Stimulated activated CD8-positive, alpha-beta memory T cell treated with anti-CD3 and anti-CD28 coated beads, Interleukin-15, amount 100 ng/mL, for 48 hours (primary cell): Measurements from ENCODE around the gene STYXL1.
"Not testable (repeated sequence)": the region's sequence is repeated elsewhere in the genome, so short reads cannot be mapped to it uniquely, and the experiment has no call there.

Experiments used
- DNase-seq, 2 donors: peaks; one replicate each; pipeline ENCODE4 v3.0.0-alpha.2; 2020; ENCODE audit warnings: low read depth in 2 of 2

STYXL1 gene, protein sequence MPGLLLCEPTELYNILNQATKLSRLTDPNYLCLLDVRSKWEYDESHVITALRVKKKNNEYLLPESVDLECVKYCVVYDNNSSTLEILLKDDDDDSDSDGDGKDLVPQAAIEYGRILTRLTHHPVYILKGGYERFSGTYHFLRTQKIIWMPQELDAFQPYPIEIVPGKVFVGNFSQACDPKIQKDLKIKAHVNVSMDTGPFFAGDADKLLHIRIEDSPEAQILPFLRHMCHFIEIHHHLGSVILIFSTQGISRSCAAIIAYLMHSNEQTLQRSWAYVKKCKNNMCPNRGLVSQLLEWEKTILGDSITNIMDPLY

DNA sequence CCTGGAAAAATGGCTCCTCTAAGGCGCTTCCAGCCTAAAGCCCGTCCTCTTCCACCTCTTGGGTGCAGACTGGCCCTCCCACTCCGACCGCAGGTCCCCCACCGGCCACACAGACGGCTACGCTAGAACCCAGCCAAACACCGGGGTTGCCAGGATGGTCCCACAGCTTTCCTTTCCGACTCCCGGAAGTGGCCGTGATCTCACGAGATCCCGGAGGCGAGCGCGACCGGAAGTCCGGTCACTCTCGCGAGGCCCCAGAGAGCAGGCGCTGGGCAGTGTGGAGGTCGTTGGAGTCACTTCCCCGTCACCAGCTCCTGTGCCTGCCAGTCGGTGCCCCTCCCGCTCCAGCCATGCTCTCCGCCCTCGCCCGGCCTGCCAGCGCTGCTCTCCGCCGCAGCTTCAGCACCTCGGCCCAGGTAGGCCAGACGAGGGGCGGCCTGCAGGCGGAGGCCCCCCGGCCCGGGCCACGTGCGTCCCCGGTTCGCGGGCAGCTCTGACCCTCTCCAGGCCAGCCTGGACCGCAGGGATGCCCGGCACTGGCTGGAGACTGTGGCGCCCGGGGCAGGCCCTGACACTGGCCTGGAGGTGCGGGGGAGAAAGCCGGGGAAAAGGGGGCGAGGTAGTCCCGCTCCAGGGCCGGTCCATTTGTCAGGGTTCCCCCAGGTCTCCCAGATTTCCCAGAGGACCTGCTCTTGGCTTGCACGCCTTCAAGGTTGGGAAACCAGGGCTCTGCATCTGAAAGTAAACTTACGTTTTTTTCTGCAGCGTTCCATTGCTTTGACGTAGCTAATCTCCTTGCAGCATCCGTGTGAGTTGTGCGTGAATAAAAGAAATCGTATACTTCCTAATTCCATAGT lies at the start of gene STYXL1, which contains the start of gene MDH2:
Gene STYXL1, minus strand, starts transcription at position 190 of the 857 bp plus-strand sequence. CDS start 17,477 bp downstream, outside the sequence.
Gene MDH2, plus strand, starts transcription at position 296 of the 857 bp plus-strand sequence. Its CDS starts 55 bp downstream, at position 351.
- peak; percentile 87 to 93 for DNase-seq

DNA sequence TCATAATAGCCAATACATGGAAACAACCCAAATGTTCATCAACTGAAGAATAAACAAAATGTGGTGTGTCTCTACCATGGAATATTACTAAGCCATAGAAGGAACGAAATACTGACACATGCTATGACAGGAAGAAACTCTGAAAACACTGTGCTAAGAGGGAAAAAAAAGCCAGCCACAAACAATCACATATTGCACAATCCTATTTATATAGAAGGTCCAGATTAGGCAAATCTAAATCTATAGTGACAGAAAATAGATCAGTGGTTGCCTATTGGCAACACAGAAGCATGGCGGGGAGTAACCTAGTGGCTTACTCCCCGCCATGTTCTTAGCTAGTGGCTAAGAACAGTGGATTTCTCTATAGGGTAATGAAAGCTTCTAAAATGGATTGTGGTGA lies 48.1 kb upstream of the STYXL1 start:
- no peak for DNase-seq

DNA sequence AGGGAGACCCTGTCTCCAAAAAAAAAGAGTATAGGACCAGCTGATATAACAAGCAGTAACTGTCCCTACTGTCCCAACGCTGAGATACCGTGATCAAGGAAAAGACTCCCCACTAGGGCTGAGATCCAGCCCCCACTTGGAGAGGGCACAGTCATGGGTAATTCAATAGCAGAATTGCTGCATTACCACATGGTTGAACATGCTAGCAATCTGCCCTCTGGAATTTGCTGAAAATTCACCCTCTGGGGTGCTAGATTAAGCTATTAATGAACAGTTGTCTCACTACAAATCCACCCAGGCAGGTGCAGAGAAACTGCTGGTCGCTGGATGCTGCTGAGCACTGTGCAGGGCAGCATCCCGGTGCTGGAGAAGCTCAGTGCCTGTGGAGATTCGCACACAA lies 46.5 kb upstream of the STYXL1 start:
- DNase-seq, result not testable (repeated sequence)

DNA sequence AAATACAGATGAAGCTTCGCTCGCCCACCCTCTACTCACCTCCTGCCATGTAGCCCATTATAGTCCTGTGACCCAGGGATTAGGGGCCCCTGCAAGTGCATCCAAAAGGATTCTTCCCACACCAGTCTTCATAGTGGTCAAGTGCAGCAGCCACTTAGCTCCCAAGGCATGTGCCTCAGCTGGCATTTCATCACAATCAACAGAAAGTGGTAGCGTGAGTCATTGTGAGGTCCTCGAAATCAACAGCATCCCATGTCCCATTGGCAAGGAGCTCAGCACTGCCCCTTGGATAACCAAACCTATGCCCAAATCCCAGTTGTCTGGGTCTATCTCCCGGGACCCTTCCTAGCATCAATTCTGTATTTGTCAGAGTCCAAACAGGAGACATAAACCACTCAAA lies 45.7 kb upstream of the STYXL1 start:
- not testable (repeated sequence) for DNase-seq

DNA sequence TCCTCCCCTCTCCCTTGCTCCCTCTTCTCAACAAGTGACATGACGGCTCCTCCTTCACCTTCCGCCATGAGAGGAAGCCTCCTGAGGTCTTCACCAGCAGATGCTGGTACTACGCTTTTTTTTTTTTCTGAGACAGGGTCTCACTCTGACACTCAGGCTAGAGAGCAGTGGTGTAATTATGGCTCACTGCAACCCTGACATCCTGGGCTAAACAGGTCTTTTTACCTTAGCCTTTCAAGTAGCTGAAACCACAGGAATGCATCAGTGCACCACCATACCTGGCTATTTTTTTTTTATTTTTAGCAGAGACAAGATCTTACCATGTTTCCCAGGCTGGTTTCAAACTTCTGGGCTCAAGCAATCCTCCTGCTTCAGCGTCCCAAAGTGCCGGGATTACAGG lies 43.7 kb upstream of the STYXL1 start:
- no peak for DNase-seq

DNA sequence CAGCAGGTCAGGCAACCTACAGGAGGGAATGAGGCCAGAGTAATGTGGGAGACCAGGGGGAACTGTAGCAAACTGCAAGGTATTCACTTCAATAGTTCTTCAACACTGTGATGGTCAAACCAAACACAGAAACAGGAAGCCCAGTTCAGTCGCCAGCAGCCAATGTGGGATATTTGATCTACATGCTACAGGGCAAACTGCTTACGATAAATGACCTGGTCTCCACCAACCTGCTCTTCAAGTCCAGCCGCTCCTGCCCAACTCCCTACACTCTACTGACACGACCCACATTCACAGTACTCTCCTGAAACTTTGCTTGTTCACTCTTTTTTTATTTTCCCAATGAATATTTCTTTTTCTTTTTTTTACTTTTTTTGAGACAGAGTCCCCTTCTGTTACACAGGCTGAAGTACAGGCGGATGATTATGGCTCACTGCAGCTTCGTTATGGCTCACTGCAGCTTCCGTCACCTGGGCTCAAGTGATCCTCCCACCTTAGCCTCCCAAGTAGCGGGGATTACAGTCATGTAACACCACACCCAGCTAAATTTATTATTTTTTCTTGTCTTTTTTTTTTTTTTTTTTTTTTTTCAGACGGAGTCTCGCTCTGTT lies 42.2 kb upstream of the STYXL1 start:
- no peak for DNase-seq

DNA sequence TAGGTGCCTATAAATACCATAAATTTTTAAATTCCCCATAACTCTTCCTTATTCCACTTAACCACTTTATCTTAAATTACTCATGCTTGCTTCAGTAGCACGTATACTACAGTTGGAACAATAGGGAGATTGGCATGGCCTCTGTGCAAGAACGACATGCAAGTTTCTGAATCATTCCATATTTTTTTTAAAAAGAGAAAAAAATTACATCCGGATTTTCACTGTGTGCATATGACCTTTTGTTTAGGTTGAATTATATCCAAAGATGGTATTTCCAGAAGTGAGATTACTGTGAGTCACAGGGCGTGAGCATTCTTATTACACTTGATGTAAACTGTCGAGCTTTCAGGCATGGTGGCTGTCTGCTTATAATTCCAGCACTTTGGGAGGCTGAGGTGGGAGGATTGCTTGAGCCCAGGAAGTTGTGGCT lies 39.6 kb upstream of the STYXL1 start:
- not testable (repeated sequence) for DNase-seq

DNA sequence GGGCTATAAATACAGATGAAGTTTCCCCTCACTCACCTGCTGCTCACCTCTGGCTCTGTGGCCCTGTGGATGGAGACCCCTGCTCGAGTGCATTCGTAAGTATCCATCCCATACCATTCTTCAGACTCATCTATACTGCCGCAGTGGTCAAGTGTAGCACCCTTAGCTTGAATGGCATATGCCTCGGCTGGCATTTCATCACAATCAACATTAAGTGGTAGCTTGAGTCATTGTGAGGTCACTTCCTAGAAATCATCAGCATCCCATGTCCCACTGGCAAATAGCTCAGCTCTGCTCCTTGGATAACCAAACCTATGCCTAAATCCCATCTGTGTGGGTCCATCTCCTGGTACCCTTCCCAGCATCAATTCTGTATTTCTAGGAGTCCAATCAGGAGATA lies 38.3 kb upstream of the STYXL1 start:
- no peak for DNase-seq

DNA sequence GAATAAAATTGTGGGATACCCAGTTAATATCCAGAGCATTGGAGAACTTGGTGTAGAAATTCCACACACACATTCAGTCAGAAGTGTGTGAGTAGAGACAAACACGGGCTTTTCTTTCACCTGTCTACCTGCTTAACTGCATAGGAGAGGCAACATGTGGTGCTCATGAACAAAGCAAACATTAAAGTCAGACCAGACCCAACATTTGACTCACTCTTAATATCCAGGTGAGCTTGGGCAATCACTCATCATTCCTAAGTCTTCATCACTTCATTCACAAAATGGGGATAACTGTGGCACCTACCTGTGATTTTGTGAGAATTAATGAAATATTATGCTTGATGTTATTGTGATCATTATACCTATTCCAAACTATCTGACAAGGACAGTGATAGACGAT lies 36.3 kb upstream of the STYXL1 start:
- DNase-seq, result not testable (repeated sequence)

DNA sequence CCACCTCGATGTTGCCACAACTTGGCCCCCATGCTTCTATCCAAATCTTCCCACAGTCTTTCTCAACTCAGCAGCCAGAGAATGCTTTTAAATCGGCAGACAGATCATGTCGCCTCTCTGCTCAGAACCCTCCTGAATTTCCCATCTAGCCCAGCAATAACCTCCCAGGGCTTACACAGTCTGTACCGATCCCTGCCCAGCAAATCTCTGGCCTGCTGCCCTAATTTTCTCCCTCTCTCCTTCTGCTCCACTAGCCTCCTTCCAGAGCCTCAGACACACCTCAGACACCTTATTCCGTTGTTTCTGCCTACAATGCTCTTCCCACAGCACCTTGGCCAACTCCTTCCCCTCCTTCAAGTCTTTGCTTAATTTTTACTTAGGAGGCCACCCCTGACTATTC lies 32.4 kb upstream of the STYXL1 start:
- DNase-seq, result no peak

DNA sequence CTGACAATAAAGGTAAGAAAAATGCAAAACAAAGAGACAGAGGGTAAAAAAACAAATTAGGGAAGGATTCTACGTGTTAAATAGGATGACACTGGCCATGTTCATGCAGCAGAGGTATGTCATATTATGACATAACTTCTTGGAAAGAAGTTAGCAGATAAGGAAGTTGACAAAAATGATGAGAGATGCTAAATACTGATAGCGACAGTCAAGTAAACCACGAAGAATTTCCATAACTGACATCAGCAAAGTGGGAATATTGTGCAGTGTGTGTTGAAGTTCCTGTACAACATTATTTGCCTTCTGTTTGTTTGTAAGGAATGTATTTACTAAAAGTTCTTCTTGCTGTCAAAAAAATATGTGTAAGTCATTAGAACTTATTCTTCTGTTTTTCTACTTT lies 29.6 kb upstream of the STYXL1 start:
- DNase-seq, result no peak

DNA sequence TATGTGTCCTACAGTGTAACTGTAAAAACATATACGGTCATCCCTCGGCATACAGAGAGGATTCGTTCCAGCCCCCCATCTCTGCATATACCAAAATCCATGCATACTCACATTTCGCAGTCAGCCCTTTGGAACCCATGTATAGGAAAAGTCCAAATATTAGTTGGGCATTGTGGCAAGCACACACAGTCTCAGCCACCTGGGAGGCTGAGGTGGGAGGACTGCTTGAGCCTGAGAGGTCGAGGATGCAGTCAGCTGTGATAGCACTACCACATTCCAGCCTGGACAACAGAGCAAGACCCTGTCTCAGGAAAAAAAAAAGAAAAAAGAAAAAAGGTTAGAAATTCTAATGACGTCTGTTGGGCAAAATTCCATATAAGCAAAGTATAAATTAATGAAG lies 29.2 kb upstream of the STYXL1 start:
- DNase-seq, result no peak

DNA sequence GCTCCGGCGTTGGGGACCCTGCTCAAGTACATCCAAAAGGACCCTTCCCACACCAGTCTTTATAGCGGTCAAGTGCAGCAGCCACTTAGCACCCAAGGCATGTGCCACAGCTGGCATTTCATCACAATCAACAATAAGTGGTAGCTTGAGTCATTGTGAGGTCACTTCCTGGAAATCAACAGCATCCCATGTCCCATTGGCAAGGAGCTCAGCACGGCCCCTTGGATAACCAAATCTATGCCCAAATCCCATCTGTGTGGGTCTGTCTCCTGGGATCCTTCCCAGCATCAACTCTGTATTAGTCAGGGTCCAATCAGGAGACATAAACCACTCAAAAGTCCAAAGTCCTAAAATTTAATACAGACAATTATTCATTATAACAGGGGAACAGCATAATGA lies 27.2 kb upstream of the STYXL1 start:
- no peak for DNase-seq

DNA sequence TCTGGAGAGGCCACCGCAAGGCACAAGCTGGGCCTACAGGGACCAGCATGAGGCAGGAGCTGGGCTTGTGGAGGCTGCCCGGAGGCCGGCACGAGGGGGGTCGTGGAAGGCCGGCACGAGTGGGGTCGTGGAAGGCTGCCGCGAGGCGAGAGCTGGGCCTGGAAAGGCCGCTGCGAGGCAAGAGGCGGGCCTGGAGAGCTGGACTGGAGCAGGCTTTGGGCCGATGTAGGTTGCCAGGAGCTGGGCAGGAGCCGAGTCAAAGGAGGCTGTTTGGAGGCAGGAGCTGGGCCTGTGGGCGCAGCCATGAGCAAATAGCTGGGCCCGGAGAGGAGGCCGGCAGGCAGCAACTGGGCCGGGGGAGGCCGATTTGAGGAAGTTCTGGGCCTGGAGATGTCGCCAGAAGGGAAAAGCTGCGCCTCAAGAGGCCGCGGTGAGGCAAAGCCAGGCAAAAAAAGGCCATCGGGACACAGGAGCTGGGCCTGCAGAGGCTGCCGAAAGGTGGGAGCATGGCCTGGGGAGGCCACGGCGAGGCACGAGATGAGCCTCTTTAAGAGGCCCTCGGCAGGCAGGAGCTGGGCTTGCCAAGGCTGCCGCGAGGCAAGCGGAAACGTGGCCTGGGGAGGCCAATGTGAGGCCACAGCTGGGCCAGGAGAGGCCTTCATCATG lies 26.6 kb upstream of the STYXL1 start:
- no peak for DNase-seq

DNA sequence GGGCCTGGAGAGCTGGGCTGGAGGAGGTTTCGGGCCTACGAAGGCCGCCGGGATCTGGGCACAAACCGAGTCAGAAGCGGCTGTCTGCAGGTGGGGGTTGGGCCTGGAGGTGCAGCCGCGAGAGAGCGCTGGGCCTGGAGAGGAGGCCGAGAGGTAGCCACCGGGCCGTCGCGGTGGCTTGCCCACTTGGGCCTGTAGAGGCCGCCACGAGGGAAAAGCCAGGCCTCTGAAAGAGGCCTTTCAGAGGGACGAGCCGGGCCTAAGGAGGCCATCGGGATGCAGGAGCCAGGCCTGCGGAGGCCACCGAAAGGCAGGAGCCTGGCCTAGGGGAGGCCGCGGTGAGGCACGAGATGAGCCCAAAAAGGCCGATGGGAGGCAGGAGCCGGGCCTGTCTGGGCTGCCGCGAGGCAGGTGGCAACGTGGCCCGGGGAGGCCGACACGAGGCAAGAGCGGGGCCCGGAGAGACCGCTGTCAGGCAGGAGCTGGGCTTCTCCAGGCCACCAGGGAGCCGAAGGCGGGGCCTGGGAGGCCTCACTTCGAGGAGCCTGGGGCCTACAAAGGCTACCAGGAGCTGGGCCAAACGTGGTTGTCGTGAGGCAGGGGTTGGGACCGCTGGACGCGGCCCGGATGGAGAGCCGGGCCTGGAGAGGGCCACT lies 25.7 kb upstream of the STYXL1 start:
- DNase-seq, result no peak

DNA sequence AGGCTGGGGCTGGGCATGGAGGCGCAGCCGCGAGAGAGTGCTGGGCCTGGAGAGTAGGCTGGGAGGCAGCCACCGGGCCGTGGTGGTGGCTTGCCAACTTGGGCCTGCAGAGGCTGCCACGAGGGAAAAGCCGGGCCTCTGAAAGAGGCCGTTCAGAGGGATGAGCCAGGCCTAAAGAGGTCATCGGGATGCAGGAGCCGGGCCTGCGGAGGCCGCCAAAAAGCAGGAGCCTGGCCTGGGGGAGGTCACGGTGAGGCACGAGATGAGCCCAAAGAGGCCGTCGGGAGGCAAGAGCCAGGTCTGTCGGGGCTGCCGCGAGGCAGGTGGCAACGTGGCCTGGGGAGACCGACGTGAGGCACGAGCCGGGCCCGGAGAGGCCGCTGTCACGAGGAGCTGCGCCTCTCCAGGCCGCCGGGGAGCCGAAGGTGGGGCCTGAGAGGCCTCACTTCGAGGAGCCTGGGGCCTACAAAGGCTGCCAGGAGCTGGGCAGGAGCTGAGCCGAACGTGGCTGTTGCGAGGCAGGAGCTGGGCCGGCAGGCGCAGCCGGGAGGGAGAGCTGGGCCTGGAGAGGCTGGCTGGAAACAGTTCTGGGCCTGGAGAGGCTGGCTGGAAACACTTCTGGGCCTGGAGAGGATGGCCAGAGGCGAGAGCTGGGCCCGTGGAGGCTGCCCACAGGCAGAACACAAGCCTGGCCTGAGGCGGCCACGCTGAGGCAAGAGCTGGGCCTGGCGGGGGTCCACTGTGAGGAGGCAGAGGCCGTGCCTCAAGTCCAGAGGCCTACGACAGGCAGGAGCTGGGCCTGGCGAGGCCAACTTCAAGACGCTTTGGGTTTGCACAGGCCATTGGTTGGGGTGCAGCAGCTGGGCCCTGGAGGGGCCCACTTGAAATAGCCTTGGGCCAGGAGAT lies 24.7 kb upstream of the STYXL1 start:
- no peak for DNase-seq

DNA sequence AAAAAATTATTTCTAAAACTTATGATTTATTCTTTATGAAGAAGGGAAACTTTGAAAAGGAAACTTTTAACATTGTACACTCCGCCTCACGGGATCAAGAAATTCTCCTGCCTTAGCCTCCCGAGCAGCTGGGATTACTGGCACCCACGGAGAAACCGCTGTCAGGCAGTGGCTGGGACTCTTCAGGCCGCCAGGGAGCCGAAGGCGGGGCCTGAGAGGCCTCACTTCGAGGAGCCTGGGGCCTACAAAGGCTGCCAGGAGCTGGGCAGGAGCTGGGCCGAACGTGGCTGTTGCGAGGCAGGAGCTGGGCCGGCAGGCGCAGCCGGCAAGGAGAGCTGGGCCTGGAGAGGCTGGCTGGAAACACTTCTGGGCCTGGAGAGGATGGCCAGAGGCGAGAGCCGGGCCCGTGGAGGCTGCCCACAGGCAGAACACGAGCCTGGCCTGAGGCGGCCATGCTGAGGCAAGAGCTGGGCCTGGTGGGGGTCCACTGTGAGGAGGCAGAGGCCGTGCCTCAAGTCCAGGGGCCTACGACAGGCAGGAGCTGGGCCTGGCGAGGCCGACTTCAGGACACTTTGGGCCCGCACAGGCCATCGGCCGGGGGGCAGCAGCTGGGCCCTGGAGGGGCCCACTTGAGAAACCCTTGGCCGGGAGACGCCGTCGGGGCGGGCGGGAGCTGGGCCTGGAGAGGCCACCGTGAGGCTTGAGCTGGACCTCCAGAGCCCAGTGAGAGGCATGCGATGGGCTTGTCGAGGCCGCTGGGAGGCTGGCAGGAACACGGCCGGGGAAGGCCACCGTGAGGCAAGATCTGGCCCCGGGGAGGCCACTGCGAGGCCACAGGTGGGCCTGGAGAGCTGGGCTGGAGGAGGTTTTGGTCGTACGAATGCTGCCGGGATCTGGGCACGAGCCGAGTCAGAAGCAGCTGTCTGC lies 23.8 kb upstream of the STYXL1 start:
- no peak for DNase-seq

DNA sequence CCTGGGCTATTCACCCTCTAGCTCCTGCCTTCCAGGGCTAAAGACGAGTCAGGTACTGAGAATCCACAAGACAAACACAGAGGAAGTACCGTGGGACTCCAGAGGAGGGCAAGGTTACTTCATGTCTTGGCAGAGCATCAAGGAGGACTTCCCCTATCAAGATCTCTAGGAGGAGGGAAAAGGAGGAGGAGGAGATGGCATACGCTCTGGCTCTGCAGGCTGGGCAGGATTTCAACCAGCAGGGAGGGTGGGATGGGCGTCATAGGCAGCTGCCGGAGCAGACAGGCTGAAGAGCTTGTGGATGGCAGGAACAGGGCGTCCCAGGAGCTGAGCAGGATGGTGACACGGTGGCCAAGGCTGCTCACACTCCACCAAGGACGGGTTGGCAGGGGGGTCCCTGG lies 21.4 kb upstream of the STYXL1 start:
- no peak for DNase-seq
